GM08714 (cell line): ENCODE measurements around the gene PDZRN3.

ENCODE experiments used
- H3K4me3 ChIP-seq: fragments of 200-500 bp; sonication (Bioruptor generic); 2 replicates; pipeline ENCODE4 v1.5.1; 2014; ENCODE audit warnings: mild to moderate bottlenecking, low read length, inconsistent platforms
- ZNF274 ChIP-seq: IDR thresholded peaks from 2 replicates; pipeline ENCODE4 v1.6.1; 2012; ENCODE audit warnings: mild to moderate bottlenecking, low read depth, low read length

PDZRN3 gene

GRCh38 chr3:73563896-73564582 is 60.7 kb downstream of the PDZRN3 start:
- no peak for TF ChIP-seq ZNF274
- H3K4me3 ChIP-seq = no peak overlapping the region

- no peak for TF ChIP-seq ZNF274
- H3K4me3 ChIP-seq = no peak overlapping the region
Observed at GRCh38 chr3:73561494-73561893, 63.2 kb downstream of the PDZRN3 start.

- no peak for TF ChIP-seq ZNF274
- H3K4me3 ChIP-seq = no peak overlapping the region
Observed at GRCh38 chr3:73559749-73560148, 65.0 kb downstream of the PDZRN3 start.

- no peak overlapping the region for H3K4me3 ChIP-seq
- TF ChIP-seq ZNF274 = no peak
Observed at GRCh38 chr3:73558727-73559075, 66.0 kb downstream of the PDZRN3 start.

GRCh38 chr3:73557986-73558726 is 66.6 kb downstream of the PDZRN3 start:
- TF ChIP-seq ZNF274 = no peak
- H3K4me3 ChIP-seq = no peak overlapping the region

- no peak for TF ChIP-seq ZNF274
- H3K4me3 ChIP-seq = no peak overlapping the region
Observed at GRCh38 chr3:73556520-73557372, 68.0 kb downstream of the PDZRN3 start.

GRCh38 chr3:73555076-73555475 is 69.7 kb downstream of the PDZRN3 start:
- TF ChIP-seq ZNF274 = no peak
- no peak overlapping the region for H3K4me3 ChIP-seq

GRCh38 chr3:73552700-73553099 is 72.0 kb downstream of the PDZRN3 start:
- TF ChIP-seq ZNF274 = no peak

GRCh38 chr3:73550032-73550431 is 74.7 kb downstream of the PDZRN3 start:
- no peak overlapping the region for H3K4me3 ChIP-seq
- TF ChIP-seq ZNF274 = no peak

More at GRCh38 chr3:73552700-73553099, 72.0 kb downstream of the PDZRN3 start:
- H3K4me3 ChIP-seq = no peak overlapping the region

- TF ChIP-seq ZNF274 = no peak
- H3K4me3 ChIP-seq = no peak overlapping the region
Observed at GRCh38 chr3:73549051-73549600, 75.6 kb downstream of the PDZRN3 start.

- H3K4me3 ChIP-seq = no peak overlapping the region
- no peak for TF ChIP-seq ZNF274
Observed at GRCh38 chr3:73548436-73548835, 76.3 kb downstream of the PDZRN3 start.

GRCh38 chr3:73547427-73548248 is 77.1 kb downstream of the PDZRN3 start:
- no peak for TF ChIP-seq ZNF274

GRCh38 chr3:73546961-73547360 is 77.8 kb downstream of the PDZRN3 start:
- no peak overlapping the region for H3K4me3 ChIP-seq
- TF ChIP-seq ZNF274 = no peak

More at GRCh38 chr3:73547427-73548248, 77.1 kb downstream of the PDZRN3 start:
- H3K4me3 ChIP-seq = no peak overlapping the region

GRCh38 chr3:73543412-73543811 is 81.3 kb downstream of the PDZRN3 start:
- TF ChIP-seq ZNF274 = no peak
- H3K4me3 ChIP-seq = no peak overlapping the region
